A549 (cell line): Measurements from ENCODE around the gene NUP214.

Experiments used
- CTCF ChIP-seq: fragments of >200 bp; sonication (Bioruptor Twin); formaldehyde crosslinking; IDR thresholded peaks from 3 replicates; pipeline ENCODE4 v1.5.1; 2016
- EP300 ChIP-seq, 2 experiments: fragments of >200 bp; sonication (Bioruptor Twin); formaldehyde crosslinking; IDR thresholded peaks; 2 replicates in 1 of 2; 3 replicates in 1 of 2; pipeline ENCODE4 v1.6.1; 2016 to 2017
- HMGXB4 ChIP-seq: fragments of 250-450 bp; sonication (Bioruptor Pico); IDR thresholded peaks from 2 replicates; pipeline ENCODE4 v1.5.0; 2021; ENCODE audit warnings: mild to moderate bottlenecking, moderate library complexity, borderline replicate concordance
- MAZ ChIP-seq: fragments of 150-350 bp; IDR thresholded peaks from 2 replicates; pipeline ENCODE4 v1.6.1; 2014; ENCODE audit warnings: antibody characterized with exemption, low read depth, low read length, borderline replicate concordance
- MYC ChIP-seq: IDR thresholded peaks from 2 replicates; pipeline ENCODE4 v1.6.1; 2012; ENCODE audit warnings: mild to moderate bottlenecking, inconsistent platforms, low read length, improper control_type of control experiment, borderline replicate concordance
- POLR2A ChIP-seq: IDR thresholded peaks from 2 replicates; pipeline ENCODE4 v1.6.1; 2012; ENCODE audit warnings: mild to moderate bottlenecking, low read length
- POLR2AphosphoS2 ChIP-seq: conservative IDR thresholded peaks from 2 replicates; pipeline ENCODE4 v1.6.1; 2012; ENCODE audit warnings: low read length, improper control_type of control experiment, inconsistent platforms

GRCh38 chr9:131240047-131240921 lies 114.9 kb downstream of the NUP214 start:
- TF ChIP-seq MYC (no peak), CTCF (no peak), POLR2AphosphoS2 (no peak), HMGXB4 (no peak), POLR2A (no peak), MAZ (no peak), EP300 (IDR thresholded peaks at IDR 0.05) (no peak)
